SK-N-SH (cell line): Measurements from ENCODE around the gene EOLA1. TPM values are rescaled to one million over a fixed set of nuclear protein-coding genes. Genes with fewer than 3 reads are reported as not detected.
"Not testable (repeated sequence)": the region's sequence is repeated elsewhere in the genome, so short reads cannot be mapped to it uniquely, and the experiment has no call there.

Experiments used
- CTCF ChIA-PET: fragments of 300-600, 350-600 bp; formaldehyde crosslinking; extraction: SDS; loops from one replicate; lab custom pipeline; 2021; lab: Yijun Ruan, JAX
- POLR2A ChIA-PET: fragments of 350-600 bp; sonication (Branson Sonifier 250); formaldehyde crosslinking; extraction: SDS; loops from one replicate; lab custom pipeline; 2020; ENCODE audit warnings: antibody characterized with exemption, inconsistent platforms; lab: Yijun Ruan, JAX
- DNase-seq: peaks from one replicate; pipeline ENCODE4 v3.0.0; 2012
- H2AFZ ChIP-seq: fragments of 200-600 bp; sonication (generic); 2 replicates; pipeline ENCODE4 v1.8.1; 2016; ENCODE audit warnings: antibody characterized with exemption, mild to moderate bottlenecking, low read depth
- H3F3A ChIP-seq: fragments of 200-600 bp; sonication (generic); replicated peaks from 2 replicates; pipeline ENCODE3; 2016; ENCODE audit warnings: antibody characterized with exemption, mild to moderate bottlenecking; ENCODE audit not compliant: insufficient read depth
- H3K27ac ChIP-seq, 2 experiments: fragments of 200-500 bp in 1 of 2; fragments of 200-600 bp in 1 of 2; sonication (Bioruptor generic) in 1 of 2; sonication (generic), shearing (Covaris generic) in 1 of 2; 2 replicates each; pipeline versions ENCODE4 v1.5.1 to v1.6.1; 2014 to 2016; ENCODE audit warnings: low read depth in 2 of 2, inconsistent platforms in 1 of 2, low read length in 1 of 2, mild to moderate bottlenecking in 1 of 2, mixed read lengths in 1 of 2
- H3K27me3 ChIP-seq: fragments of 200-600 bp; sonication (generic), shearing (Covaris generic); 2 replicates; pipeline ENCODE4 v1.6.1; 2016; ENCODE audit warnings: mixed run types; ENCODE audit not compliant: insufficient read depth
- H3K36me3 ChIP-seq, 2 experiments: fragments of 200-500 bp in 1 of 2; fragments of 200-600 bp in 1 of 2; sonication (Bioruptor generic) in 1 of 2; sonication (generic) in 1 of 2; replicated peaks in 1 of 2; 2 replicates each; pipeline versions ENCODE3 to v1.5.1; 2014 to 2016; ENCODE audit warnings: low read length in 1 of 2, mild to moderate bottlenecking in 1 of 2; ENCODE audit not compliant: insufficient read depth in 2 of 2, control insufficient read depth in 1 of 2
- H3K4me1 ChIP-seq, 2 experiments: fragments of 200-500 bp in 1 of 2; fragments of 200-600 bp in 1 of 2; sonication (Bioruptor generic) in 1 of 2; sonication (generic), shearing (Covaris generic) in 1 of 2; 2 replicates each; pipeline versions ENCODE4 v1.5.1 to v1.6.1; 2014 to 2016; ENCODE audit warnings: low read depth in 1 of 2, low read length in 1 of 2, mixed run types in 1 of 2; ENCODE audit not compliant: insufficient read depth in 2 of 2, control insufficient read depth in 1 of 2
- H3K4me2 ChIP-seq: fragments of 200-600 bp; sonication (generic), shearing (Covaris generic); 2 replicates; pipeline ENCODE4 v1.6.1; 2017; ENCODE audit warnings: mixed run types
- H3K4me3 ChIP-seq, 2 experiments: fragments of 200-500 bp in 1 of 2; fragments of 200-600 bp in 1 of 2; sonication (Bioruptor generic) in 1 of 2; sonication (generic), shearing (Covaris generic) in 1 of 2; 2 replicates each; pipeline versions ENCODE4 v1.5.1 to v1.8.1; 2014 to 2016; ENCODE audit warnings: low read depth in 2 of 2, inconsistent platforms in 1 of 2, low read length in 1 of 2, mild to moderate bottlenecking in 1 of 2, mixed read lengths in 1 of 2, moderate library complexity in 1 of 2
- H3K79me2 ChIP-seq: fragments of 200-600 bp; sonication (generic); 2 replicates; pipeline ENCODE4 v1.8.1; 2017; ENCODE audit warnings: mild to moderate bottlenecking; ENCODE audit not compliant: insufficient read depth
- H3K9ac ChIP-seq: fragments of 200-600 bp; sonication (generic); 2 replicates; pipeline ENCODE4 v1.6.1; 2017; ENCODE audit warnings: mixed run types
- H3K9me2 ChIP-seq: fragments of 200-600 bp; sonication (generic); 2 replicates; pipeline ENCODE4 v1.6.1; 2017; ENCODE audit warnings: mixed run types
- H3K9me3 ChIP-seq: fragments of 200-600 bp; sonication (generic); 2 replicates; pipeline ENCODE4 v1.6.1; 2017; ENCODE audit warnings: mixed run types, mild to moderate bottlenecking, moderate library complexity
- H4K20me1 ChIP-seq: fragments of 200-600 bp; sonication (generic); 2 replicates; pipeline ENCODE4 v1.6.1; 2017; ENCODE audit warnings: mild to moderate bottlenecking, mixed run types; ENCODE audit not compliant: insufficient read depth
- EZH2phosphoT487 ChIP-seq: fragments of 200-600 bp; sonication (generic); IDR thresholded peaks from 2 replicates; pipeline ENCODE4 v1.6.1; 2017; ENCODE audit warnings: low read depth, mixed run types, mild to moderate bottlenecking, antibody characterized with exemption, moderate library complexity, borderline replicate concordance
- WGBS: methylation state at CpG from one replicate; pipeline ENCODE4 v1.1.6; 2017; ENCODE audit warnings: low lambda C conversion rate; 5-methylcytosine and 5-hydroxymethylcytosine counted together
- polyA plus RNA-seq, 3 experiments: library from polyadenylated mRNA; depleted of rRNA; stranded (reverse); fragments of >200 nt; gene quantifications; 2 replicates each; pipeline ENCODE4 v1.2.3, GENCODE V29; 2012
- TF ChIP-seq, protein P1 (sequence below): fragments of 150-350 bp; IDR thresholded peaks from 2 replicates; pipeline ENCODE4 v1.6.1; 2016; ENCODE audit warnings: mild to moderate bottlenecking, low read depth, low read length

Gene EOLA1
- polyA plus RNA-seq, 1 of the 3 experiments (the other 2 are of a cell fraction): 16.3 TPM

DNA sequence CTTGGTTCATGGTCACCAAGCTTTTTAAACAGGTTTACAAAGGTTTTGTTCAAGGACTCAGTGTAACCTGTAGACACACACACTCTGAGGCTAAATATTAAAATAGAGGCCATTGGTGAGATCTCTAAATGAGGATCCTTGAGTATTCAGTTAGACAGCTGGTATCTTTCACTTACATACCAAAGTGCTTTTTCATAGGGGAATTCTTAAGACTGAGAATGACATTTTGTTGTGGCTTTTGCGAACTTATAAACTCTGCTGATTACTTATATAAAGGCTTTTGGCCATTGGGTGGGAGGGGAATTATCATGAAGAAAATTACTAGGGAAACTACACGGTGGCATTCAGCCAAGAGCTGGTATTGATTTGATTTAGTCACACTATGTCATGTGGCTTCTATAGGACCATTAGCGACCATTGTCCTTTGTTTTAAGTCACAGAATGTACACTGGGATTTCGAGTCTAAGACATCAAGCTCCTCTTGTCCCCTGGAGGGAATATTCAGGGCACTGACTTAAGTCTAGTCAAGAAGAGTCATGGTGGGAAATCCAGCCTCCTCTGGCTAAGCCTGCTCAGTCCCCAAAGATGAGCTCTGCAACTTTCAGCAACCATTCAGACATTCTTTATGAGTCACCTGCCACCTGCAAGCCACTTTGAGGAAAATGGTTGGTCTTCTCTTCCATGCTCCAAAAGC is 10.6 kb downstream of the EOLA1 start:
- H2AFZ ChIP-seq, H3K9me3 ChIP-seq, H3K4me1 ChIP-seq, H3F3A ChIP-seq, H3K4me3 ChIP-seq, DNase-seq, H3K27ac ChIP-seq, H3K4me2 ChIP-seq, H3K9me2 ChIP-seq, H3K9ac ChIP-seq, H3K36me3 ChIP-seq, CTCF ChIA-PET, H3K27me3 ChIP-seq, POLR2A ChIA-PET, H4K20me1 ChIP-seq, H3K79me2 ChIP-seq: not testable (repeated sequence)
- WGBS: no CpG with 5 or more reads among the region's 4 CpGs

DNA sequence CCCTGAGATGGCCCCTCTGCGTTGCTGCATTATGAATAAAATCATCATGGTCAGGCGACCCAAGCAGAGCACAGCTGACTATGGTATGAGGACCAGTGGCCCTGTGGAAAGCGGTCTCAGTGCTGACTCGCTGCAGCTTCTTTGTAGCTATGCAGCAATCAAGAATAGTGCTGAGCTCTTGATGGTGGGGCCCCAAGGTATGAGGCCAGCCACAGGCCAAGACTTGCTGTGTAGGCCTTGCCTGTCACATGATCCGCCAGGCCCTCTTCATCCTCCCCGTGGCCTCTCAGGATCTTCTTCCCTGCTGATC is 11.1 kb downstream of the EOLA1 start:
- H2AFZ ChIP-seq, H3K36me3 ChIP-seq, H3K27me3 ChIP-seq, H3K9ac ChIP-seq, H3K4me3 ChIP-seq, H3K27ac ChIP-seq, H3K4me2 ChIP-seq, POLR2A ChIA-PET, H3F3A ChIP-seq, H3K9me2 ChIP-seq, CTCF ChIA-PET, H3K9me3 ChIP-seq, H3K4me1 ChIP-seq, H3K79me2 ChIP-seq, DNase-seq, H4K20me1 ChIP-seq: not testable (repeated sequence)
- WGBS: 40% methylated on average over 2 of the region's 6 CpGs

DNA sequence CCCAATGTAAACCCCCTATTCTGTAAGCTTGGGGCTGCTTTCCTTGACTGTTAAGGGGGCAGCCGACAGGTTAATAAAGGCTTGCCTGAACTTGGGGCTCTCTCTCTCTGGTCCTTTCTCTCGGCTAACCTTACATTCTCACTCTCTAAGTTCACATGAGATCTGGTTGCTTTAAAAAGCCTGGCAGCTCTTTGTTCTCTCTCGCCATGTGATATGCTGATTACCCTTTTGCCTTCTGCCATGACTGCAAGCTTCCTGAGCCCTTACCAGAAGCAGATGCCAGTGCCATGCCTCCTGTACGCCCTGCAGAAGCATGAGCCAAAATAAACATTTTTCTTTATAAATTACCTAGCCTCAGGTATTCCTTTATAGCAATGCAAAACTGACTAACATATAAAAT is 14.4 kb downstream of the EOLA1 start:
- H3K4me2 ChIP-seq, H3F3A ChIP-seq, H3K36me3 ChIP-seq, H3K9me2 ChIP-seq, H3K4me3 ChIP-seq, H2AFZ ChIP-seq, H4K20me1 ChIP-seq, H3K27me3 ChIP-seq, H3K27ac ChIP-seq, CTCF ChIA-PET, POLR2A ChIA-PET, H3K9me3 ChIP-seq, H3K9ac ChIP-seq, H3K79me2 ChIP-seq, DNase-seq, H3K4me1 ChIP-seq: not testable (repeated sequence)
- WGBS: no CpG with 5 or more reads among the region's 4 CpGs

DNA sequence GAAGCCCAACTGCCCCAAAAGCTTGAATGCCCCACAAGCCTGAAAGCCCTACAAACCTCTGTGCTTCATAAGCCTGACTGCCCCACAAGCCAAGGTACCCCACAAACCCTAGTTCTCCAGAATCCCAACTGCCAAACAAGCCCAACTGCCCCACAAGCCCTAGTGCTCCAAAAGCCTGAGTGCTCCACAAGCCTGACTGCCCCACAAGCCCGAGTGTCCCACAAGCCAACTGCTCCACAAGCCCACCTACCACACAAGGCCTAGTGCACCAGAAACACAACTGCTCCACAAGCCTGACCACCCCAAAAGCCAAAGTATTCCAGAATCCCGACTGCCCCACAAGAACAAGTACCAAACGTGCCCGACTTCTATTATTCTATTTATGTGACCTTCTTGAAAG is 22.5 kb downstream of the EOLA1 start:
- Histone ChIP-seq H3K36me3 (no peaks in the 10 kb centered on the region), H3F3A (no peaks in the 10 kb centered on the region), H3K27me3 (peaks cover 8% of the 10 kb centered on the region; the same call in 1 of the 2 replicates), H3K9me3 (no peaks in the 10 kb centered on the region), H2AFZ (no peak overlapping the region), H3K4me3 (no peak overlapping the region), H3K79me2 (no peaks in the 10 kb centered on the region), H4K20me1 (no peaks in the 10 kb centered on the region), H3K4me1 (no peaks in the 10 kb centered on the region)
- WGBS: 18% methylated on average over 4 of the region's 4 CpGs
- ChIA-PET POLR2A (no interaction called here), CTCF (no interaction called here)
- no peak for DNase-seq
- TF ChIP-seq, protein P1, sequence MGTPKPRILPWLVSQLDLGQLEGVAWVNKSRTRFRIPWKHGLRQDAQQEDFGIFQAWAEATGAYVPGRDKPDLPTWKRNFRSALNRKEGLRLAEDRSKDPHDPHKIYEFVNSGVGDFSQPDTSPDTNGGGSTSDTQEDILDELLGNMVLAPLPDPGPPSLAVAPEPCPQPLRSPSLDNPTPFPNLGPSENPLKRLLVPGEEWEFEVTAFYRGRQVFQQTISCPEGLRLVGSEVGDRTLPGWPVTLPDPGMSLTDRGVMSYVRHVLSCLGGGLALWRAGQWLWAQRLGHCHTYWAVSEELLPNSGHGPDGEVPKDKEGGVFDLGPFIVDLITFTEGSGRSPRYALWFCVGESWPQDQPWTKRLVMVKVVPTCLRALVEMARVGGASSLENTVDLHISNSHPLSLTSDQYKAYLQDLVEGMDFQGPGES: no peak
- TF ChIP-seq EZH2phosphoT487: no peak
- TF ChIP-seq, all 33 proteins: peak for 0
- Histone ChIP-seq H3K9me2 (no peaks in the 10 kb centered on the region), H3K9ac (no peak overlapping the region), H3K4me2 (no peak overlapping the region), H3K27ac (no peak overlapping the region)
